Activated CD8-positive, alpha-beta memory T cell treated with anti-CD3 and anti-CD28 coated beads for 36 hours (primary cell): Measurements from ENCODE around the gene CCDC80. TPM values are rescaled to one million over a fixed set of nuclear protein-coding genes. Genes with fewer than 3 reads are reported as not detected.

ENCODE experiments used
- CTCF ChIA-PET: fragments of 350-600 bp; sonication (Branson Sonifier 250); formaldehyde crosslinking; loops from one replicate; lab custom pipeline; 2021; ENCODE audit warnings: antibody characterized with exemption; lab: Charles Lee
- POLR2A ChIA-PET: fragments of 350-600 bp; sonication (Branson Sonifier 250); formaldehyde crosslinking; loops from one replicate; lab custom pipeline; 2021; ENCODE audit warnings: antibody characterized with exemption; lab: Charles Lee
- total RNA-seq, 2 experiments: library from RNA; stranded (reverse); gene quantifications; one replicate each; pipeline ENCODE4 v1.2.3, GENCODE V29; 2021

CCDC80 gene
- not detected for total RNA-seq

- ChIA-PET CTCF (interaction anchor here (1.1 to 3.8 kb wide), 4 partner anchors 59 to 338 kb away, joined by 3 to 26 read pairs (median 12); no protein-coding TSS in a partner anchor), POLR2A (no interaction called here)
Observed at GRCh38 chr3:112640930-112641801, at the start of gene CCDC80. CCDC80 (minus strand) TSS chr3:112641143; CDS start chr3:112639905, 1,238 bp downstream.

GRCh38 chr3:112689989-112690388 is 49.0 kb upstream of the CCDC80 start:
- ChIA-PET POLR2A (no interaction called here), CTCF (no interaction called here)

GRCh38 chr3:112689385-112689784 is 48.4 kb upstream of the CCDC80 start:
- ChIA-PET POLR2A (no interaction called here), CTCF (no interaction called here)

DNA sequence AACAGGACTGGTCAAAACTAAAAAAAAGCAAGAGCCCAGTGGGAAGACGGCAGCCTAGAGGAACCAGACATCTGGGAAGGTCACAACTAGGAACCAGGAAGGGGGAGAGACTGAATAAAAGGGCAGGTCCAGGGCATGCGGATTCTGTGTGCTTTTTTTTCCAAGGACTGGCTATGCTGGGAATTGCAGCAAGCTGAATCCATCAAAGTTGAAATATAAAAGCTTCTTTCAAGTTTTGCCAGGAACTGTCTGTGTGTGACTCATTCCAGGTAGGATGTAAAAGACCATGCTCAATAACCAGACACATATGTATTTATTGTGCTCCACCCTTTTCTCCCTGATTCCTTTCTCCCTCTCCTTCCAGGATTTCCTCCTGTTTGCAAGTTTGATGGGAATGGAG is 47.9 kb upstream of the CCDC80 start:
- ChIA-PET CTCF (no interaction called here), POLR2A (no interaction called here)

- ChIA-PET CTCF (no interaction called here), POLR2A (no interaction called here)
Observed at GRCh38 chr3:112688085-112688769, 47.3 kb upstream of the CCDC80 start.

GRCh38 chr3:112687616-112688015 is 46.7 kb upstream of the CCDC80 start:
- POLR2A ChIA-PET, result no interaction called here
- CTCF ChIA-PET, result no interaction called here

- POLR2A ChIA-PET, result interaction anchor here (0.5 kb wide), 1 partner anchor 578 kb away, joined by 5 read pairs; no protein-coding TSS in a partner anchor
- CTCF ChIA-PET, result no interaction called here
Observed at GRCh38 chr3:112687211-112687610, 46.3 kb upstream of the CCDC80 start.

DNA sequence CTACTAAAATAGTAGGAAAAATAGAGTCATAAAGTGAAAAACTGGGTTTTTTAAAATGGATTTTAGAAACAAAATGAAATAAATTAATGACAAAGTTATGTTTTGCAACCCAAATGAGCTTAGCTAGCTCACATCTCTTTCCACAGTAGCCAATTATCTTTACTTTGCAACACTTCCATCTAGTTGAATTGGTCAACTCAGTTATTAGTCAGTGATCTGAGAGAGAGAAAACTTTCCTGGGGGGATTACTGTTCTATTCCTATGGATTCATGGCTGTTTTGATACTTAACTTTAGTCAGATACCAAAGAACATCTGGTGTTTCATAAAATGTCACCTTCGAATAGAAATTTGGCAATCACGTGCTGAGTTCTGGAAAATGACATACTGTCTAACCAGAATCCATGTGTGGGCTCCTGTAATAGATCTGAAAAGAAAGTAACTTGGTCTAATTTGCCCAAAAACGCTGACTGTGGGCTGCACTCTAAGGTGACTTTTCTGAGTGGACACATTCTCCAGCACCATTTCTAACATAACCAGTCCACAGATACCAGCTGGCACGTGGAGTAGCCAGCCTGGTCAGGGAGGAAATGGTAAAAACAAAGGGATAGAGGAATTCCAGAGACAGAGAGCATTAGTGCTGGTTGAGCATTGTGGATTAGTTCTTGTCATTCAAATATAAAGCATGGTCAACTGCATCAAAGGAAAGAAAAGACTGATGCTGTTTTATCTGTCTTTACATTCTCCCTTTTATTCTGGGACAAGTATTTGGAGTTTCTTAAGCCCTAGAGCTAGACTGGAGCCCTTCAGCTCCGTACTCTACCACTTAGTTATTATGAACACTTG is 45.2 kb upstream of the CCDC80 start:
- POLR2A ChIA-PET, result no interaction called here
- CTCF ChIA-PET, result no interaction called here

GRCh38 chr3:112685420-112685819 is 44.5 kb upstream of the CCDC80 start:
- POLR2A ChIA-PET, result no interaction called here

GRCh38 chr3:112682361-112682760 is 41.4 kb upstream of the CCDC80 start:
- POLR2A ChIA-PET, result no interaction called here
- CTCF ChIA-PET, result no interaction called here

More at GRCh38 chr3:112685420-112685819, 44.5 kb upstream of the CCDC80 start:
- CTCF ChIA-PET, result no interaction called here

GRCh38 chr3:112681822-112682325 is 40.9 kb upstream of the CCDC80 start:
- POLR2A ChIA-PET, result no interaction called here
- CTCF ChIA-PET, result no interaction called here

DNA sequence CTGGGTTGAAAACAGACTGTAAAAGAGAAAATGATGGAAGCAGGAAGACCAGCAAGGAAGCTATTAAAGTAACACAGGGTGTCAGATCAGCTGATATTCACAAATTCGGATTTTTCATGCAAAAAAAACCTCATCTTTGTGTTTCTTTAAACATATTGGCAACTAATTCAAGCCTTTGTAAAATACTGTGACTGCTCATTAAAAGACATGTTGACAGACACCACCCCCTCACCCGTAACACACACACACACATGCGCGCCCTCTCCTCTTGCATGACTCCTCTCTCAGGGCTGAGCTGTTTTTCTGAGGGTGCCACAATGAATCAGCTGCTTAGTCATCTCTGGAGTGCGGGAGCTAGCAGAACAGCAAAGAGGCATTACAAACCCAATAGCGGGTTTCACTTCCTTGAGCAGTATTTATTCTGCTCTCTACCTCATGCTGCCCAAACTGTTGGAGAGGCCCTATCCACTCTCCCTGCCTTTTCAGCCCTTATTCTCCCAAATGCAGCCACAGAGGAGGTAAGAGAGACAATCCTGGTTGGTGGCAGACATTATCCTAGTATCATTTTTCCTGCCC is 35.8 kb upstream of the CCDC80 start:
- POLR2A ChIA-PET, result no interaction called here
- CTCF ChIA-PET, result interaction anchor here (1.2 kb wide), 1 partner anchor 34 kb away, joined by 4 read pairs; no protein-coding TSS in a partner anchor

DNA sequence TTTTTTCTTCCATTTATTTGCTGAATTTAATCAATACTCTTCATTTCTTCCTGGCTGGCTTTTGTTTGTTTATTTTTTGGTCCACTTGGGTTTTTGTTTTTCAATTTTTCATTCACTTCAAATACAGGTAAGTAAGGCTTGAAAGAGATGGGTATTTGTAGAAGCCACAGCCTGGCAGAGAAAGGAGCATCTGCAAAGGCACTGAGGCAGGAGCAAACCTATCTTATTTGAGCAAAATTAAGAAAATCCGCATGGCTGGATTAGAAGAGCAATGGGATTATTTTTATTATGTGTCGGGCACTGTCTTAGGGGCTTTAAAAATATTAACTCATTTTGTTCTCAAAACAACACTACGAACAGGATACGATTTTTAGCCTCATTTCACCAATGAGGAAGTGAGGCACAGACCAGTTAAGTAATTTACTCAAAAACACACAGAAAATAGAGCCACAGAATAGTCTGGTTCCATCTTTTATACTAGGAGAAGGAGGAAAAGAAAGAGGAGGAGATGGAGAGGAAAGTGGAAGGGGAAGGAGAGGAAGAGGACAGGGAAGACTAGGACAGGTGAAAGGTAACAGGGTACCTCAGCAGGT is 35.1 kb upstream of the CCDC80 start:
- ChIA-PET POLR2A (interaction anchor here (0.6 kb wide), 1 partner anchor 1145 kb away, joined by 8 read pairs; no protein-coding TSS in a partner anchor), CTCF (interaction anchor here (1.2 kb wide), 1 partner anchor 33 kb away, joined by 4 read pairs; no protein-coding TSS in a partner anchor)

DNA sequence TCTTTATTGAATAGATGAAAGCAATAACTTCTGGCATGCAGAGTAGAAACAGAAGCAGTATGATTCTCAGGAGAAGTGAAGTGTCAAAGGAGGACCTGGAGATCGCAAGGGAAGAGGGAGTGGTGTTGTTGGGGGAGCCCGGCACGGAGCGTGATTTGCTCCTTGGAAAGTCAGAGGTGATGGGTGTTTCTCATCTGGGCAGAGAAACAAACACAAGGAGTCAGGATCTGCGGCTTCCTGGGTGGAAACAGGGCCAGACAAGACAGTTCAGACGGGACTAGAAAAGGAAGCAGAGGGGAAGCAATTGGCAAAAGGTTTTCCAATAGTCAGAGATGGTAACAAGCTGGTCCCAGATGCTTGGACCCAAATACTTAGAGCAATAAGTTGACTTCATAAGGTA is 34.4 kb upstream of the CCDC80 start:
- ChIA-PET CTCF (no interaction called here), POLR2A (interaction anchor here (0.6 kb wide), 1 partner anchor 1146 kb away, joined by 8 read pairs; no protein-coding TSS in a partner anchor)

- CTCF ChIA-PET, result interaction anchor here (1.2 kb wide), 1 partner anchor 29 kb away, joined by 3 read pairs; no protein-coding TSS in a partner anchor
- POLR2A ChIA-PET, result no interaction called here
Observed at GRCh38 chr3:112672716-112673541, 32.0 kb upstream of the CCDC80 start.

DNA sequence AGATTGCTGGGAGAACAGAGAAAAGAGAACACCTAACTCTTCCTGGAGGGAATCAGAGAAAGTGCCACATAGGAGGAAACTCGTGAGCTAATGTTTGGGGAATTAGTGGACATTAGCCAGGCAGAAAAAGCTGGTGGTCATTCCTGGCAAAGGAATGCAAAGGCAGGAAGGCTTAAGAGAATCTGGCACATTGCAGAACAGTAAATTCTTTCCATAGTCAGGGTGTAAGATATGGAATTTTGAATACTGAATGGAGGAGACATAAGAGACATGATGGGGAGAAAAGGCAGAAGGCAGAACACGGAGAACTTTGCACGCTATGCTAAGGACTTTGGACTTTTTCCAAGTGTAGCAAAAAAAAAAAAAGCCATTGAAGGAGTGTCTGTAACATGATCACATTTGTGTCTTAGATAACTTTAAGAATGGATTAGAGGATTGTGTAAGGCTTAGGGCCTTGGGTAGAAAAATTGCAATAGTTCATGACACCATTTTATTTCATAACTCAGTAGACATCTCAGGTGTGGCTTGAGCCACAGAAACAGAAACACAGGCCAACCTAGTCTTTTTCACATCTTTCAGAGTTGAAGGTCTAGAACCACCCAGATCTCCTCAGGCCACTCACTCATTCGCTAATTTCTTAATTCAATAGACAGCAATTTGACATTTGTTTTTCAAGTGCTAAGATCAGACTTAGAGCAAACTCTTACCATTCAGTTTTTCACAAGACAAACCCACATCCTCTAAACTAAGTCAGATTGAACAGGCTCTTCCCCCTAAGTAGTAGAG is 31.2 kb upstream of the CCDC80 start:
- ChIA-PET CTCF (interaction anchor here (1.2 kb wide), 1 partner anchor 28 kb away, joined by 3 read pairs; no protein-coding TSS in a partner anchor), POLR2A (no interaction called here)

- POLR2A ChIA-PET, result no interaction called here
Observed at GRCh38 chr3:112670824-112671223, 29.9 kb upstream of the CCDC80 start.

More at GRCh38 chr3:112670824-112671223, 29.9 kb upstream of the CCDC80 start:
- CTCF ChIA-PET, result interaction anchor here (0.6 kb wide), 1 partner anchor 64 kb away, joined by 3 read pairs; no protein-coding TSS in a partner anchor
